Panc1 (cell line): Measurements from ENCODE around the gene MITF. TPM values are rescaled to one million over a fixed set of nuclear protein-coding genes. Genes with fewer than 3 reads are reported as not detected.

Source experiments
- ATAC-seq: fragments of 200-7000 bp; cut with Tn5 transposase; 2 replicates; pipeline ENCODE4 v1.9.1; 2020; ENCODE audit warnings: mild to moderate bottlenecking, moderate library complexity
- BruUV-seq: library from RNA; stranded (reverse); fragments of 400-500 nt; replicated peaks from 2 replicates; lab custom pipeline; 2021; lab: Mats Ljungman, UMichigan
- CTCF ChIA-PET: fragments of 300-600 bp; sonication (Branson Sonifier 250); formaldehyde crosslinking; loops from one replicate; lab custom pipeline; 2022; ENCODE audit warnings: antibody characterized with exemption; lab: Charles Lee
- POLR2A ChIA-PET: fragments of 300-600 bp; sonication (Branson Sonifier 250); formaldehyde crosslinking; loops from one replicate; lab custom pipeline; 2022; ENCODE audit warnings: antibody characterized with exemption; lab: Charles Lee
- DNase-seq: peaks from one replicate; pipeline ENCODE4 v3.0.0-alpha.2; 2010; ENCODE audit warnings: low read depth, low spot score
- H3K27ac ChIP-seq: 2 replicates; pipeline ENCODE4 v1.5.1; 2011; ENCODE audit warnings: mild to moderate bottlenecking, low read length, inconsistent platforms
- H3K27me3 ChIP-seq: fragments of 200-500 bp; sonication (Bioruptor generic); 2 replicates; pipeline ENCODE4 v1.6.0; 2014; ENCODE audit warnings: low read length, inconsistent platforms; ENCODE audit not compliant: control insufficient read depth, insufficient read depth
- H3K36me3 ChIP-seq: fragments of 200-500 bp; sonication (Bioruptor generic); 2 replicates; pipeline ENCODE4 v1.5.1; 2014; ENCODE audit warnings: inconsistent platforms, mild to moderate bottlenecking, low read length, moderate library complexity; ENCODE audit not compliant: control insufficient read depth, insufficient read depth
- H3K4me1 ChIP-seq: 2 replicates; pipeline ENCODE4 v1.5.1; 2011; ENCODE audit warnings: inconsistent platforms, mild to moderate bottlenecking, low read length, moderate library complexity; ENCODE audit not compliant: control insufficient read depth, insufficient read depth
- H3K4me3 ChIP-seq, 2 experiments: 2 replicates each; pipeline ENCODE4 v1.5.1; 2011 to 2012; ENCODE audit warnings: low read depth in 2 of 2, low read length in 2 of 2, mild to moderate bottlenecking in 2 of 2, inconsistent platforms in 1 of 2, moderate library complexity in 1 of 2
- H3K9me3 ChIP-seq: fragments of 200-500 bp; sonication (Bioruptor generic); 2 replicates; pipeline ENCODE4 v1.5.1; 2014; ENCODE audit warnings: low read depth, mild to moderate bottlenecking, inconsistent platforms, low read length, moderate library complexity; ENCODE audit not compliant: control insufficient read depth, insufficient read depth
- POLR2AphosphoS5 ChIP-seq: IDR thresholded peaks from 2 replicates; pipeline ENCODE4 v1.6.1; 2012; ENCODE audit warnings: mild to moderate bottlenecking, low read depth, low read length, moderate library complexity
- REST ChIP-seq, 2 experiments: IDR thresholded peaks; 2 replicates each; pipeline ENCODE4 v1.6.1; 2011 to 2012; ENCODE audit warnings: low read depth in 2 of 2, control low read depth in 1 of 2, low read length in 1 of 2, mild to moderate bottlenecking in 1 of 2, moderate library complexity in 1 of 2; ENCODE audit not compliant: insufficient read depth in 1 of 2
- SIN3A ChIP-seq: IDR thresholded peaks from 2 replicates; pipeline ENCODE4 v1.6.1; 2012; ENCODE audit warnings: low read depth, mild to moderate bottlenecking, low read length, moderate library complexity, borderline replicate concordance; ENCODE audit not compliant: insufficient read depth
- TCF7L2 ChIP-seq: IDR thresholded peaks from 2 replicates; pipeline ENCODE4 v1.6.1; 2011; ENCODE audit warnings: mild to moderate bottlenecking, low read depth, low read length, inconsistent platforms
- in situ Hi-C: cut with HindIII; loops from 2 replicates; pipeline ENCODE4 v1.10.0; 2016; ENCODE audit warnings: low sequenced_read_pairs, low pct_unique_long_range_greater_than_20kb
- intact Hi-C: fragments of 100-400 bp; cut with micrococcal nuclease; formaldehyde crosslinking; loops from one replicate; pipeline ENCODE4 v1.10.0; 2022; ENCODE audit not compliant: unreplicated experiment
- total RNA-seq: library from RNA; stranded (reverse); gene quantifications from one replicate; pipeline ENCODE4 v1.2.1, GENCODE V29; 2021; ENCODE audit not compliant: unreplicated experiment
- TF ChIP-seq, protein P1 (sequence below): fragments of 450-650 bp; IDR thresholded peaks from 2 replicates; pipeline ENCODE4 v1.5.1; 2017; ENCODE audit warnings: mild to moderate bottlenecking

MITF gene
- total RNA-seq, 1 experiment from 2014 or later = 10.8 TPM

GRCh38 chr3:69775751-69776150 lies 36.5 kb downstream of the MITF start:
- H3K4me1 ChIP-seq = peaks cover 4% of the 10 kb centered on the region; the same call in 1 of the 2 replicates
- no peaks in the 10 kb centered on the region for H3K27me3 ChIP-seq
- no peak for DNase-seq
- ChIA-PET POLR2A (no interaction called here), CTCF (no interaction called here)
- H3K27ac ChIP-seq = no peak overlapping the region
- no peaks in the 10 kb centered on the region for H3K9me3 ChIP-seq
- no peak overlapping the region for H3K4me3 ChIP-seq
- intact Hi-C loops = no loop called here
- H3K36me3 ChIP-seq = no peaks in the 10 kb centered on the region
- no TSS peak for BruUV-seq
- no peak for ATAC-seq
- TF ChIP-seq TCF7L2 (no peak), REST (IDR thresholded peaks at IDR 0.05; ENCODE audit: insufficient read depth in 1 of 2, low read depth in 2 of 2, low read length in 1 of 2) (no peak), SIN3A (no peak), POLR2AphosphoS5 (no peak)
- TF ChIP-seq, protein P1, sequence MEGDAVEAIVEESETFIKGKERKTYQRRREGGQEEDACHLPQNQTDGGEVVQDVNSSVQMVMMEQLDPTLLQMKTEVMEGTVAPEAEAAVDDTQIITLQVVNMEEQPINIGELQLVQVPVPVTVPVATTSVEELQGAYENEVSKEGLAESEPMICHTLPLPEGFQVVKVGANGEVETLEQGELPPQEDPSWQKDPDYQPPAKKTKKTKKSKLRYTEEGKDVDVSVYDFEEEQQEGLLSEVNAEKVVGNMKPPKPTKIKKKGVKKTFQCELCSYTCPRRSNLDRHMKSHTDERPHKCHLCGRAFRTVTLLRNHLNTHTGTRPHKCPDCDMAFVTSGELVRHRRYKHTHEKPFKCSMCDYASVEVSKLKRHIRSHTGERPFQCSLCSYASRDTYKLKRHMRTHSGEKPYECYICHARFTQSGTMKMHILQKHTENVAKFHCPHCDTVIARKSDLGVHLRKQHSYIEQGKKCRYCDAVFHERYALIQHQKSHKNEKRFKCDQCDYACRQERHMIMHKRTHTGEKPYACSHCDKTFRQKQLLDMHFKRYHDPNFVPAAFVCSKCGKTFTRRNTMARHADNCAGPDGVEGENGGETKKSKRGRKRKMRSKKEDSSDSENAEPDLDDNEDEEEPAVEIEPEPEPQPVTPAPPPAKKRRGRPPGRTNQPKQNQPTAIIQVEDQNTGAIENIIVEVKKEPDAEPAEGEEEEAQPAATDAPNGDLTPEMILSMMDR = no peak
- in situ Hi-C loops = no loop called here

GRCh38 chr3:69776289-69776688 lies 37.0 kb downstream of the MITF start:
- intact Hi-C loops (no loop called here), in situ Hi-C loops (no loop called here)
- Histone ChIP-seq H3K27ac (no peak overlapping the region), H3K4me1 (peaks cover 3% of the 10 kb centered on the region; the same call in 1 of the 2 replicates), H3K27me3 (no peaks in the 10 kb centered on the region), H3K4me3 (no peak overlapping the region), H3K36me3 (no peaks in the 10 kb centered on the region), H3K9me3 (no peaks in the 10 kb centered on the region)
- POLR2A ChIA-PET = no interaction called here
- ATAC-seq (no peak), DNase-seq (no peak)
- BruUV-seq = no TSS peak
- CTCF ChIA-PET = no interaction called here
- no peak for TF ChIP-seq REST (IDR thresholded peaks at IDR 0.05; ENCODE audit: insufficient read depth in 1 of 2, low read depth in 2 of 2, low read length in 1 of 2)
- no peak for TF ChIP-seq POLR2AphosphoS5
- TF ChIP-seq, protein P1 = no peak
- TF ChIP-seq TCF7L2 = no peak
- TF ChIP-seq SIN3A = no peak
